ENCODE measurements around the gene AGPAT4.
A peak's percentile ranks its signal among the peaks of the same experiment; 100 is the strongest.

The AGPAT4 gene

DNA sequence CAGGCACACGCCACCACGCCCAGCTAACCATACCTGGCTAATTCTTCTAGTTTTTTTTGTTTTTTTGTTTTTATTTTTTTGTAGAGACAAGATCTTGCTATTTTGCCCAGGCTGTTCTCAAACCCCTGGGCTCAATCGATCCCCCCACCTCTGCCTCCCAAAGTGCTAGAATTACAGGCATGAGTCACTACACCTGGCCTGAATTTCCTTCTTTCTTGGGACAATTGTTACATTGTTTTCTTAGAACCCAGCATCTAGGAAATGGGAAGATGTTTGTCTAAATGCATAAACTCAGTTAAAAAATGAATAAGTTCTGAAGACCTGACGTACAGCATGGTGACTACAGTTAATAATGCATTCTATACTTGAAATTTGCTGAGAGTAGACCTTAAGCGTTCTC is 10.8 kb upstream of the AGPAT4 start:
- DNase-seq (ENCODE audit: low spot score): no peak

DNA sequence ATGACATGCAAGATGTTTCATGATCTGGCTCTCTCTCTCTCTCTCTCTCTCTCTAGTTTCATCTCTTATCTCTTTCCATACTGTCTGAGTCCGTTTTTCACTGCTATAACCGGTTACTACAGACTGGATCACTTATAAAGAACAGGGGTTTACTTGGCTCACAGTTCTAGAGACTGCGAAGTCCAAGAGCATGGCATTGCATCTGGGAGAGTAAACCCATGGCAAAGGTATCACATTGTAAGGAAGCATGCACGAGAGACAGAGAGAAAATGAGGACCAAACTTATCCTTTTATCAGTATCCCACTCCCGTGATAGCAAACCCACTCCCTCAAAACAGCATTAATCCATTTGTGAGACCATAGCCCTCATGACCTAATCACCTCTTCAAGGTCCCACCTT is 7.2 kb upstream of the AGPAT4 start:
- DNase-seq (ENCODE audit: low spot score): no peak

DNA sequence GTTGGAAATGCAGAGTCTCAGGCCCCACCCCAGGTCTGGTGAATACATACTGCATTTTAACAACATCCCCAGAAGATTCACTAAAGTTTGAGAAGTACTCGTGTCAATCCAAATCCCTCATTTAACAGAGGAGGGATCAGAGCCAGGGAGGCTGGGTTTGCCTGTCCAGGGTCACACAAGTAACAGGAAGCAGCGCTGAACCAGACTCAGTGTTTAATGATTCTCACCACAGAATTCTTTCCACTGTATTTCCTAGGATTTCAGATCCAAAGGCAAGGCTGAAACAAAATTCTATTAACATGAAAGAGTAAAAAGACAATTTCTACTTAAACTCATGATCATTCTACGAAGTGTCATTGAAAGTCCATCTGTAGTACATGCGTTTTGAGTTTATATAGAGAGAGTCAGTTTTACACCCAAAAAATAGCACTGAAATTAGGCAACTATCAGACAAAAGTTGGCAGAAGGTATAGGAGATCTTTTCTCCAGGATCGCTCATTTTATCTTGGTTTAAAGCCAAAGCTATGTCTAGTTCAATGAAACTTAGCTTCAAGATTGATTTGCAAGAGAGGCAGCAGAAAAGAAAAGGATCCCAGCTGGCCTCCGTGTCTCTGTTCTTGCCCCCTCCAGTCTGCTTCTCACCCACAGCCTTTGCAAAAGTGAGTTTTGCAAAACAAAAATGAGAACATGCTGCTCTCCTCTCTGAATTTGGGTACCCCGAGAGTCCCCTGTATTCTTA is 6.0 kb upstream of the AGPAT4 start:
- DNase-seq (ENCODE audit: low spot score): no peak

DNA sequence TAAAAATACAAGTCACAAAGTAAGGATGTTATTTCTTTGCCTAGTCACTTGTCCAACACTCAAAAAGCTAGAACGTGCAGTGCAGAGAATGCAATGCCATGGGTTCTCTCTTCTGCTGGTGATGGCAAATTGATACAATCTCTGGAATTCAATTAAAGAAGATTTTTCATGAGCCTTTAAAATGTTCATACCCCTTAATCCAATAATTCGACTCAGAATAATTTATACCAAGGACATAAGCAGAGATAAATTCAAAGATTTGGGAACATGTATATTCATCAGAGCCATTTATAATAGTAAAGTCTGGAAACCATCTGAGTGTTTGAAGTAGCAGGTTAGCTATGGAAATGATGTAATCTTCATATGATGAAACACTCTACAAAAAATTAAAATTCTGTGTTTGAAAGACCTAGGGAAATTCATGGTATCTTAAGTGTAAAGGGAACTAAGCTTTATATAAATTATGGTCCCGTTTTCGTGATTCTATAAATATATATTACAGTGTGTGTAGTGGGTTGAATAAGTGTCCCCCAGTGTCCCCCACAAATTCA is 2.8 kb upstream of the AGPAT4 start:
- no peak for DNase-seq (ENCODE audit: low spot score)

DNA sequence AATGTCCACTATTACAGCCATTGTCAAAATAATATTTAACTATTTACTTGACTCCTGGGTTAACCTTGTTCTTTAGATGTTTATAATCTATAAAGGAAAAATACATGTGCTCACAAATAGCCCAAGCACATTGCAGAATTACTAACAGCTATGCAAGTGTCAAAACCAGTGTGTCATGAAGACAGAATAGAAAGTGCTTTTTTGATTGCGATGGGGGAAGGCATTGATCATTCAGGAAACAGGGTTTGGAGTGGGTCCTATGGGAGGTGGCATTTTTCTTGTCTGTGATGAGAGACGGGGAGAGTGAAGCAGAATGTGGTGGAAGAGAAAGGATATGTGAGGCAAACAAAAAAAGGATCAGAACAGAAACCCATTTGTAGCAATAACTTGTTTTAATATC is 1.0 kb upstream of the AGPAT4 start:
- no peak for DNase-seq (ENCODE audit: low spot score)

DNA sequence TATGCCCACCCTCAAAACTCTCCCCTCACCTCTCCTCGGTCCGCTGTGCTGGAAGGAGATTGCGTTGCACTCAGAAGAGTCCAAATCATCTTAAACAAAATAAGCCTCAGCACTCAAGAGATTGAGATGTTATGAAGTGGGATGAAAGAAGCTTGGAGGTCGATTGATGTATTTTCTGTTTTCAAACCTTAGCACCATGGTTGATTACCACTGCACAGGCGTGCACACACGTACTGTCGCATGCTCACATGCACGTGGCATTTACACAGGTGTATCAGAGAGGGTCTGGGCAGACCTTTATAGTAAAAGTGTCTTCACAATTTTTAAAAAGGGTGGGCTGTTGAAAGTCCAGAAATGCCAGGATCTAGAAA is 612 bp upstream of the AGPAT4 start:
- no peak for DNase-seq (ENCODE audit: low spot score)

DNA sequence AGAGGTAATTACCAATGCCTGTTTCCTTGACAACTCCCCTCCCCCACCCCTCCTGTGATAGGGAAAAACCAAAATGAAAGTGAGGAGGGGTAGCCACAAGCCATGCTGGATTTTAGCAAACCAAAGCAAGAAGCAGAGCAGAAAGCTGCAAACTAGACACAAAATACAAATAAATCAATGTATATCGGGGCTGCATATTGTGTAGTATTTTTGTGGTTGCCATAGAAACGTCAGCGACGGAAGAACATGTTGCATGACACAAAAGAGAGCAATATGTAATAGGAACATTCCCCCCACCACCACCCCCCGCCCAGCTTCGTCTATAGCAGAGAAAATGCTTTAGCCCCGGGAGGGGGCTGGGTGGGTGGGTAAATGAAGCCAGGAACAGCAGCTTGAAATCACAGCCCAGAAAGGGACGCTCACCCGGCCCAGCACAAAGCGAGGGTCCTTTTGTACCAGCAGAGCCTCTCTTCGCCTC is 548 bp downstream of the AGPAT4 start:
- peak; percentile 31 for DNase-seq (ENCODE audit: low spot score)

DNA sequence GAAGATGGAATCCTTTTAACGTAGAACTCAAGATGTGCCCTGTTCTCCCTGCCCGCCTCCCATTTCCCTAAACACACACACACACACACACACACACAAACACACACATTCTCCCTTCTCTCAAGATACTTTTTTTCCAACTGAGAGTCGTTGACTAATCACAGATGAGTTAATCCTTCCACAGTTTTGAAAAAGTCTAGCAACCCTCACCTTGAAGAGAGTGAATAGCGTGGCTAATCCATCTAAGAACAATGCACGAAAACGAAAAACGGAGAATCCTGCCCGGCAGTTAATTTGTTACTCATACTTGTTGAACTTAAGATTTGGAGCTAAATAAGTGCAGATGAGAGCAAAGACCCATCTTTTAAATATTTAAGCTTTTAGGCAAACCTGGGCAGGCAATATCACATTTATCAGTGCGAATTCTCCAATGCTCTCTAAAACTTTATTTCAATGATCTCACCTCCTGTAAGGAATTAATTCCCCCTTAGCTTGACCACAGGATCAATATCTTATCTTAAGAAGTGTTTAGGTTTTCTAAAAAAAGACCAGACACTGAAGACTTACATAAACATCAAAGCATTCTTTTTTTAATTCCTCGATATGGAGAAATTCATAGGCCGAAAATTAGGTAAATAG is 1.1 kb downstream of the AGPAT4 start:
- no peak for DNase-seq (ENCODE audit: low spot score)

DNA sequence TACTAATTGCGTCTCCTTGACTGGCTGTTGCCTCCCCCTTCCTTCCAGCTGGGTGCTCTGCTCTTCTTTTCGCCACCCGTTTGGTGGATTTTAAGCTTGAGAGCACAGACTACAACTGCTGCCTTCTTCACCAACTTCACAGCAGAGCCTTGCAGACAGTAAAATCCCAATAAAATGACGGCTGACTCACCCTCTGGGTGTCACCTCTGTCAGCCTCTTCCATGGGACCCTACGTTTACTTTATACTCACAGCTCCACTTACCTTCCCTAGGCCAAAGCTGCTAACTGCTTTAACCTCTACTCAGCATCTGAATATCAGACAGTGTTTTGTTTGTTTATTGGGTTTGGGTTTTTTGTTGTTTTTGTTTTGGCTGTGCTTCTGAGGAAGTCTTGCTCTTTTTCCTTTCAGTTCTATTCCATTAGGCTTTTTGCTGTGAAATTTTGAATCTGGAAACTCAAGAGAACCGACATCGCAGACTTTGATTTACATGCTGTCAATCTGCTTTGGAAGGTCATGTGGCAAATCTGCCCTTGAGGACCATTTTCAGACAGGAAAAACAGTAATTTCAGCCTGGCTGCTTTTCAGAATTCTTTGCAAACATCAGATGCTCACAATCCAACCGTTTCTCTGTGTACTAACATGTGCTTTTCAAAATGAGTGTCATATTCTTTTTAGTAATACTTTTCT is 2.4 kb downstream of the AGPAT4 start:
- DNase-seq (ENCODE audit: low spot score): no peak

DNA sequence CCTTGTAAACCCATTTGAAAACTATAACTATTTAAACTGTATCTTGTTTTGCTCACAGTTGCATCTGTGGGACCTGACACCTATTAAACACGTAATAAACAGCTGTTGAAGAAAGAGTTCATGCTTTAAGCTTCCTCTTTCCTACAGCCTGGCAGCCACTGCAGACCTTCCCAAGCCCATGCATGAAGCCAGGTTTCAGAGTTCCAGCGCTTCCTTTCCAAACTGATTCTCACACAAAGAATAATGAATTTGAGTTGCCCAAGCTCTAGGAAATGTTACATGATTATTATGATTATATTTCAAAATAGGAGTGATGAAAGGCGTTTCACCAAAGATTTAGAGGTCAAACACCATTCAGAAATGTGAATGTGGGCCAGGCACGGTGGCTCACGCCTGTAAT is 3.7 kb downstream of the AGPAT4 start:
- no peak for DNase-seq (ENCODE audit: low spot score)

DNA sequence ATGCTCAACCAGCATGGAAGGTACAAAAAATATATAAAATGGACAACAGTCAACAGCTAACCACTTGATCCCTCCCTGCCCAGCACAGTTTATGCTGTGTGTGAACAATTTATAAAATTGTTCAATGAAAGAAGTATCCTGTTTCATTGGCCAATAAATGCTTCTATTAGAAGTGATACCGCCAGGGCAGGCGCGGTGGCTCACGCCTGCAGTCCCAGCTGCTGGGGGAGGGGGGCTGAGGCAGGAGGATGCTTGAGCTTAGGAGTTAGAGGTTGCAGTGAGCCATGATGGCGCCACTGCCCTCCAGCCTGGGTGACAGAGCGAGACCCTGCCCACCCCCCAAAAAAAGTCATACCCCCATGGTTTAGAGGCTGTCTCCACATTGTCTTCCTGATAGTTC is 4.6 kb downstream of the AGPAT4 start:
- no peak for DNase-seq (ENCODE audit: low spot score)

DNA sequence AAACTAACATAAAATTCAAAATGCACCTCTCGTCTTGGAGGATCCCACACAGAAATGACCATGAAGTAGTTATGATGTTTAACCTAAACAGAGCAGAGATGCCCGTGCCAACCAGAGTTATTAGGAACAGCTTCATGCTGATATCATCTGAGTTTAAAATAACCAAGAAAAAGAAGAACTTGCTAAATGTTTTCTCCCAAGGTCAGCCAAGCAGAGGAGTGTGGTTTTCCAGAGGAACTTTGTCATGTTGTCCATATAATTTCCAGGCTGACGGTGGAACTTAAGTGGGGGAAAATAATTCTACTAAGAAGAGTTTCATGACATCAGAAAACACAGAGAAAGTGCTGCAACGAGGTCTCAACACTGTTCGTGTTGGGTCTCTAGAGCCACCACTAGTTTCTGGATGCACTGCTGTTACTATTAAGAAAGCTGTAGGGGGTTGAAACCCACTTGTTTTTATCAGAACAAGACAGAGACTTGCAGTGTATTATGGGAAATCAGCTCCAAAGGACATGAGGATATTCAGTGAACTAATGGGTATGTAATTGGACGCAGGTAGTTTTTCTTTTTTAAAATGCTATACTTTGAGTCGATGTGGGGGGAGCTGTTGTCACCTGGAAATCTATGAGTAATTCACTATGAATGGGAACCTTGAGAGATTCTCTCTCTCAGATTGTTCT is 5.2 kb downstream of the AGPAT4 start:
- DNase-seq (ENCODE audit: low spot score): no peak

DNA sequence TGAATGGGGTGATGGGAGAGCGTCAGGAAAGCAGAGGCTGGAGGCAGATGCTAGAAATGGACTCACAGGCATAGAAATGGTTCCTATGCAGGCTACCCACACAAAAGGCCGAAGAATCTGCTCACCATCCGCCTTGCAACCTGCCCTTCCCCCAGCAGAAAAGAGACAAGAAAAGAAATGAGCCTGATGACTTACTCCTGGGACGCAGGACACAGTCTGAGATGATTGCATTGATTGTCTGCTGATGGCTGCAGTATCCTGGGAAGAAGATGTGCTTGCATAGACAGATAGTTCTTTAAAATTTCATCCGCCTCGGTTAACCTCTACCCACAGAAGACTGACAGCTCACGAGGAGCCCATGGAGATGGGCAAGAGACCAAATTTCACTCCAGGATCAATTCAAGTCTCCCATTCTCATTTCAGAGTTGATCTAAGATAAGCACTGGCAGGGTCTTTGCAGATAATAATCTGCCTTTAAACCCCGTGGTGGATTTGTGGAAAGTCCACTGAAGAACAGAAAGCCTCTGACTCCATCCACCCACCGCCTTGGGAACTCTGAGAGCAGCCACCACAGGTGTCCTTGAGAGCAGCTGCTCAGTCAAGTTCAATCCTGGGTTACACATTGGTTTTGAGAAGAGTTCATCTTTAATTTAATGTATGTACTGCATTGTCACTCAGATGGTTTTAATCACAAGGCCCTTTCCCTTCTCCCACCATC is 7.2 kb downstream of the AGPAT4 start:
- no peak for DNase-seq (ENCODE audit: low spot score)

DNA sequence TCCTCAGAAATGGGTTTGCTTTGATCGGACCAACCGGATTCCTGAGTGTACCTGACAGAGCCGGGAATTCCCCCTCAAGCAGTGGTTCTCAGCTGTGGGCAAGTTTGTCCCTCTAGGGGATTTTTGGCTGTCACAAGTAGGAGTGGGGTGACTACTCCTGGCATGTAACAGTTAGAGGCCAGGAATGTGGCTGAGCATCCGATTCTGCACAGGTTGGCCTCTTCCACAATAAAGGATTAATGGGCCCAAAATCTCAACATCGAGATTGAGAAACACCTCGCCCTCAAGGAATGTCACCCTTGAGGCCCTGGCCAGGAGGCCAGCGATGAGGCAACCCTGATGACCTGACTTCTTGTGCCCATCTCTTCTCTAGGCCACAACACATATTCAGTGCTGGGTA is 7.9 kb downstream of the AGPAT4 start:
- no peak for DNase-seq (ENCODE audit: low spot score)

DNA sequence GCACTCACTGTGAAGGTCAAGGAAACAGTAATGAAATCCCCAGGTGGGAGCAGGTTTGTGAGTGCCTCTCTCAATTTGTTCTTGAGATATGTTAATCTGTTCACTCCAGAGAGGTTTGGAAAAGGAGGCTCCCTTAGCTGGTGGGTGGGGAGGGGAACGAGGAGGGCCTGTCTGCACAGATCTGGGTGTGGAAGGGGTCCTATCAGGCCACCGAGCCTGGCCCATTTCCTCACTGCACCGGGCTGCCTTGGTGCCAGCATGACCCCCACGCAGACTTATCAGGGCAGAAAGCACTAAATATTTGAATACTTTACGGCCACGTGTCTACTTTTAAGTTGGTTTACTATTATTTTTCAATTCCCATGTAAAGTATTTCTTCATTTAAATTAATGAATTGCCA is 8.3 kb downstream of the AGPAT4 start:
- DNase-seq (ENCODE audit: low spot score): no peak

DNA sequence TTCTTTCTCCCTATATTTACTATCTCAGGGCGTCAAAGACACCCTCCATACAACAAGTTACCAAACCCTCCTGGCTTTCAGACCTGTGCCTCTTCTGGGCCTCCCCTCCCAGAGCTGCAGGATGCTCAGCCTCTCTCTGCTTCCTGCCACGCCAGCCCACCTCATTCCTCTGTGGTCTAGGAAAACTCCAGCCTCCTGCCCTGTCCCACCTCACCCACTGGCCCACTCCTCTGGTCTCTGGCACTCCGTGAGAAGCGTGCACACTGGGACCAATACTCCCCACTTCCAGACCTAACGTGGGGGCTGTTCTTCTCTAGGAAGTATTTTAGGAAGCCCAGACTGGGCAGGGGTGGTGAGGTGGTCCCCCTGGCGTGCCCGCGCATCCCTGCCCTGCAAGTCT is 9.7 kb downstream of the AGPAT4 start:
- no peak for DNase-seq (ENCODE audit: low spot score)

DNA sequence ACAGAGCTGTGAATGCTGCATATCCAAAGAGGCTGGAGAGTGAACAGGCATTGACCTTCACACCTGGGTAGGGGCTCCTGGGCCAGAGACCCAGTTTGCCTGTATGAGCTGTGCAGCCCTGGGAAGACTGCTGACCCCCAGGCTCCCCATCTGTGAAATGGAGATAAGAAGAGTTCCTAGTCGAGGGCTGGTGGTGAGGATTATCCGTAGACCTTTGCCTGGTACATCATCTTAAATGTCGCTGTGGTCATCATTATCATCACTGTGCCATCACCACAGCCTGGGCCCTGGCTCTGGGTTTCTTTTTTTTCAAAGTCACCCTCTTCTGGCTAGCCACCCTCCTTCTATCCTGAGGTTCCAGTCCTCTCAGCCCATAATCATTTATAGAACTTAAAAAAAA is 12.0 kb downstream of the AGPAT4 start:
- DNase-seq (ENCODE audit: low spot score): no peak

DNA sequence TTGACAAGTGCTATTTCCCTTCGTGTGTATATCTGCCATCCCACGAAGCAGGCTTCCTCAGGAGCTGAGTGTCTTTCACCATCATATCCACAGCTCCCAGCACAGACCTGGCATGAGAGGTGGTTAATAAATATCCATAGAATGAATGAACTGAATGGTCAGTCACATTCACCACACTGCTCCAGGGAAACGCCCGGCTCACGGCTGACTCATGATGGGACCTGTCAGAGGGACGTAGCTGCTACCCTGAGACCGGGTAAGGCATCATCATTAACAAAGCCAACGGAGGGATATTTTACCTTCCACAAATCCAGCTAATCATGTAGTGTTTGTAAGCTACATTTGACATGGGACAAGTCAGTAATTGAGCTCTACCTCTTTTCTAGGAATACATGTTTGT is 12.5 kb downstream of the AGPAT4 start:
- DNase-seq (ENCODE audit: low spot score): no peak

DNA sequence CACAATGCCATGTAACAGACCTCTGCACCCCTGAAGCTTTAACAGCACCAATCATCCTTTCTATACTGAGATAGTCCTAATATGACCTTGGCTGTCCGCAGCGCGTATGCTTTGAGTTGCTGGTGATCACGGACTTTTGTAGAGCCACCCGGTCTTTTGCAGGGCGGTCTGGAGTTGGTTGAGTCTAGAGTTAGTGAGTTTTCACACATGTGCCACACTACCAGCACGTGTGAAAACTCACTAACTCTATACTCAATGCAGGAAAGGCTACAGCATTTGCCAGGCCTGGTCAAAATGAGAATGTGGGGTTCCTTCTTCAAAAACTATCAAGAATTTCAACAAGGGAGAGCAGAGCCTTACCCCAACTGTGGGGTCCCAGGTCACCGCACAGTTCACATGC is 14.6 kb downstream of the AGPAT4 start:
- no peak for DNase-seq (ENCODE audit: low spot score)

DNA sequence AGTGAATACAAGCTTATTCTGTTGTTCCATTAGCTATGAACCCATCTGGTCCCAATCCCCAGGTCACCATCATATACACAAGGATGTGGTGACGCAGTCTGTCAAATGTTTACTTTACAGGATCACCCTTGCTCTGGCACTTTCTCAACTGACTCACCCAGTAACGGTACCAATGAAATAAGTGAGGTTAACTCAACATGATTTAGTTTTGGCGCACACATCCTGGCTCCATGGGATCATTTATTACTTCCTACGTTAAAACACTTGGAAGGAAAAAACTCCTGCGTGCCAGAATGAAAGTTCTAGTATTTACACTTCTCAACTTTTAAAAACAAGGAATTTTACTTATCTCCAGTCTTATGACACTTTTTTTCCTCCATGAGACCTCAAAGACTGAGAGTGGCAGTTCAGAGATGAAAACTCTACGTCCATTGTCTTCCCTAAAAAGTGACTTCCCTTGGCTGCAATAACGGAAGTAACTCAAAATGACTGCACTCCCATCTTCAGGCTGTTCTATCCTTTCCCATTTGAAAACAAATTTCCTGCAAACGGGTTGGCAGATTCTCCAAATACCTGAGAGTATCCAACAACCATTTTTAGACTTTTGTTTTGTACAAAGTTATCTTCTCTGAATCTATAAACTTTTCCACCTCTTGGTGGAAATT is 15.9 kb downstream of the AGPAT4 start:
- no peak for DNase-seq (ENCODE audit: low spot score)

DNA sequence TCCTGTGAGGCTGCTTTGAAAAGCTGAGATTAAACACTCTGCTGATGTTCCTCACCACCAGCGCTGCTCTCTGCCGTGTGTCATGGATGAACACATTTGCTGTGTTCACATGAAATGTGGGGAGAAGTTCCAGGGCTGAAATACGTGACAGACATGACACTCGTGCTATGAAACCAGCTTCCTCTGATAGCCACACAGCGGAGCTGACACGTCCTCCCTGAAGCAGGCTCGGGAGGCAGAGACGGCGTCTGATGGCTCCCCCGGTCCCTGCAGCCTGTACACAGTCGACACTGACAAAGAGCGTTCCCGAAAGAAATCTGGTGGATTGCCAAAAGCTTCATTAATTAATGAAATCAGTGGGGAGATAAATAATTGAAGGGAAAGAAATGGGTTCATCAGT is 17.5 kb downstream of the AGPAT4 start:
- DNase-seq (ENCODE audit: low spot score): no peak
